Measurements from ENCODE around the gene RAB11FIP3.

- TF ChIP-seq NFRKB (IDR thresholded peaks at IDR 0.05) (no peak), ZBTB43 (CRISPR knock-in tag; conservative IDR thresholded peaks at IDR 0.05) (no peak), ZFP36 (IDR thresholded peaks at IDR 0.05; ENCODE audit: borderline replicate concordance, low read depth, low read length, partially characterized antibody) (no peak), KDM1A (CRISPR knock-in tag; IDR thresholded peaks at IDR 0.05) (no peak), POGZ (CRISPR knock-in tag; IDR thresholded peaks at IDR 0.05) (no peak)
Observed at GRCh38 chr16:512802-513201, 87.4 kb downstream of the RAB11FIP3 start.
